Muscle of leg (tissue), 11 donors: Measurements from ENCODE around the gene FBXL16. TPM values are rescaled to one million over a fixed set of nuclear protein-coding genes. Genes with fewer than 3 reads are reported as not detected.

Experiments
- DNase-seq: peaks from one replicate; pipeline ENCODE4 v3.0.0; 2013
- H3K27ac ChIP-seq: one replicate; pipeline ENCODE4 v1.5.1; 2013; ENCODE audit warnings: mild to moderate bottlenecking, low read length, control low read depth
- H3K27me3 ChIP-seq: one replicate; pipeline ENCODE4 v1.6.1; 2013; ENCODE audit warnings: low read length; ENCODE audit not compliant: control insufficient read depth, insufficient read depth
- H3K36me3 ChIP-seq: one replicate; pipeline ENCODE4 v1.6.1; 2013; ENCODE audit warnings: low read length; ENCODE audit not compliant: control insufficient read depth, insufficient read depth
- H3K4me1 ChIP-seq: one replicate; pipeline ENCODE4 v1.6.1; 2013; ENCODE audit warnings: low read length; ENCODE audit not compliant: control insufficient read depth, insufficient read depth
- H3K4me3 ChIP-seq: one replicate; pipeline ENCODE4 v1.5.1; 2013; ENCODE audit warnings: low read length, control low read depth
- H3K9me3 ChIP-seq: replicated peaks from 2 replicates; pipeline ENCODE4 v1.6.1; 2013; ENCODE audit warnings: low read depth, low read length; ENCODE audit not compliant: control insufficient read depth
- WGBS: methylation state at CpG from one replicate; pipeline ENCODE4 v1.1.5; 2013; ENCODE audit warnings: missing lambda C conversion rate; ENCODE audit not compliant: insufficient coverage; 5-methylcytosine and 5-hydroxymethylcytosine counted together
- polyA plus RNA-seq, 8 donors: library from polyadenylated mRNA; unstranded; fragments of 120-200 nt; gene quantifications; one replicate each; pipeline versions ENCODE4 v1.2.1 to v1.2.3, GENCODE V29; 2013; ENCODE audit warnings: inconsistent platforms in 1 of 8, low replicate concordance in 1 of 8; ENCODE audit not compliant: insufficient read length in 8 of 8, insufficient read depth in 1 of 8
- total RNA-seq: library from RNA; stranded (reverse); fragments of 120-200 nt; gene quantifications from one replicate; pipeline ENCODE4 v1.2.4, GENCODE V29; 2013

FBXL16 gene
- total and polyA plus RNA-seq, 9 donors: 0.18 to 0.87 (median 0.42) TPM; not detected in 1

GRCh38 chr16:734981-735881 lies 29.6 kb upstream of the FBXL16 start:
- peaks cover 79% of the 10 kb centered on the region for H3K36me3 ChIP-seq
- WGBS: 89% methylated on average over 24 of the region's 25 CpGs
- H3K27me3 ChIP-seq: no peaks in the 10 kb centered on the region

GRCh38 chr16:734208-734980 lies 28.8 kb upstream of the FBXL16 start:
- DNase-seq: no peak
- Histone ChIP-seq H3K4me1 (no peaks in the 10 kb centered on the region), H3K27me3 (peaks cover 2% of the 10 kb centered on the region), H3K9me3 (no peaks in the 10 kb centered on the region), H3K27ac (no peak overlapping the region), H3K4me3 (no peak overlapping the region), H3K36me3 (peaks cover 81% of the 10 kb centered on the region)
- 92% methylated on average over 45 of the region's 49 CpGs for WGBS

More at GRCh38 chr16:734981-735881, 29.6 kb upstream of the FBXL16 start:
- Histone ChIP-seq H3K4me1 (peaks cover 8% of the 10 kb centered on the region), H3K27ac (no peak overlapping the region), H3K9me3 (no peaks in the 10 kb centered on the region), H3K4me3 (no peak overlapping the region)
- DNase-seq: no peak

- H3K4me1 ChIP-seq: peaks cover 1% of the 10 kb centered on the region
- 72% methylated on average over 33 of the region's 34 CpGs for WGBS
- DNase-seq: no peak
These were observed 28.0 kb upstream of the FBXL16 start for GRCh38 chr16:733382-734207.

GRCh38 chr16:732936-733335 lies 27.3 kb upstream of the FBXL16 start:
- no peak overlapping the region for H3K27ac ChIP-seq
- no peaks in the 10 kb centered on the region for H3K9me3 ChIP-seq
- H3K4me1 ChIP-seq: peaks cover 4% of the 10 kb centered on the region
- no peak for DNase-seq
- H3K4me3 ChIP-seq: no peak overlapping the region
- peaks cover 75% of the 10 kb centered on the region for H3K36me3 ChIP-seq
- peaks cover 15% of the 10 kb centered on the region for H3K27me3 ChIP-seq
- WGBS: 94% methylated on average over 11 of the region's 13 CpGs

More at GRCh38 chr16:733382-734207, 28.0 kb upstream of the FBXL16 start:
- no peaks in the 10 kb centered on the region for H3K9me3 ChIP-seq
- H3K4me3 ChIP-seq: no peak overlapping the region
- peaks cover 10% of the 10 kb centered on the region for H3K27me3 ChIP-seq
- H3K27ac ChIP-seq: no peak overlapping the region
- peaks cover 79% of the 10 kb centered on the region for H3K36me3 ChIP-seq

- Histone ChIP-seq H3K4me1 (peaks cover 10% of the 10 kb centered on the region), H3K9me3 (no peaks in the 10 kb centered on the region), H3K27ac (no peak overlapping the region), H3K4me3 (no peak overlapping the region), H3K27me3 (peaks cover 20% of the 10 kb centered on the region), H3K36me3 (peaks cover 69% of the 10 kb centered on the region)
- 80% methylated on average over 9 of the region's 12 CpGs for WGBS
- no peak for DNase-seq
These were observed 26.7 kb upstream of the FBXL16 start for GRCh38 chr16:732332-732731.

GRCh38 chr16:730666-731509 lies 25.3 kb upstream of the FBXL16 start:
- Histone ChIP-seq H3K9me3 (no peaks in the 10 kb centered on the region), H3K4me1 (peaks cover 18% of the 10 kb centered on the region), H3K4me3 (no peak overlapping the region), H3K36me3 (peaks cover 55% of the 10 kb centered on the region), H3K27me3 (peaks cover 33% of the 10 kb centered on the region), H3K27ac (no peak overlapping the region)
- WGBS: 83% methylated on average over 19 of the region's 22 CpGs
- DNase-seq: peak; percentile 12

- no peaks in the 10 kb centered on the region for H3K9me3 ChIP-seq
- H3K36me3 ChIP-seq: peaks cover 47% of the 10 kb centered on the region
- peaks cover 18% of the 10 kb centered on the region for H3K4me1 ChIP-seq
- DNase-seq: peak; percentile 9
- 83% methylated on average over 35 of the region's 37 CpGs for WGBS
- H3K4me3 ChIP-seq: no peak overlapping the region
- H3K27ac ChIP-seq: no peak overlapping the region
- H3K27me3 ChIP-seq: peaks cover 40% of the 10 kb centered on the region
These were observed 24.4 kb upstream of the FBXL16 start for GRCh38 chr16:729768-730665.

- Histone ChIP-seq H3K36me3 (peaks cover 39% of the 10 kb centered on the region), H3K4me3 (no peak overlapping the region), H3K27ac (no peak overlapping the region), H3K4me1 (peaks cover 18% of the 10 kb centered on the region), H3K9me3 (no peaks in the 10 kb centered on the region), H3K27me3 (peaks cover 40% of the 10 kb centered on the region)
- DNase-seq: peak; percentile 13
- WGBS: 59% methylated on average over 46 of the region's 55 CpGs
These were observed 23.5 kb upstream of the FBXL16 start for GRCh38 chr16:728890-729744.
